Astrocyte (in vitro differentiated cells and primary cell): Measurements from ENCODE around the gene C1orf56.
A peak's percentile ranks its signal among the peaks of the same experiment; 100 is the strongest.

Source experiments
- EZH2 ChIP-seq: IDR thresholded peaks from 2 replicates; pipeline ENCODE4 v1.6.1; 2012; ENCODE audit warnings: mild to moderate bottlenecking, low read length, inconsistent platforms; ENCODE audit not compliant: insufficient read depth
- TF ChIP-seq, protein P1 (sequence below): IDR thresholded peaks from 2 replicates; pipeline ENCODE4 v1.5.1; 2011; ENCODE audit warnings: low read depth, mild to moderate bottlenecking, inconsistent platforms, low read length, moderate library complexity; ENCODE audit not compliant: insufficient read depth

DNA sequence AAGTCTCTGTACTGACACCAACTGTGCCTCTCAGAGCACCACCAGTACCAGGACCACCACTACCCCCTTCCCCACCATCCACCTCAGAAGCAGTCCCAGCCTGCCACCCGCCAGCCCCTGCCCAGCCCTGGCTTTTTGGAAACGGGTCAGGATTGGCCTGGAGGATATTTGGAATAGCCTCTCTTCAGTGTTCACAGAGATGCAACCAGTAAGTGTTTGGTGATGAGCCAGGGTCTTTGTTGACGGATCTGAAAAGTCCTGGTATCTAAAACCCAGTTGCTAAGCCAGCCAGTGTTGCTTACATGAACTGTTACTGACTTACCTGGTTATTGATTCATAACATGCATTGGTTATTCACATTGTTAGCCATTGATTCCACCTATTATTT is 1.1 kb downstream of the C1orf56 start:
- TF ChIP-seq, protein P1, sequence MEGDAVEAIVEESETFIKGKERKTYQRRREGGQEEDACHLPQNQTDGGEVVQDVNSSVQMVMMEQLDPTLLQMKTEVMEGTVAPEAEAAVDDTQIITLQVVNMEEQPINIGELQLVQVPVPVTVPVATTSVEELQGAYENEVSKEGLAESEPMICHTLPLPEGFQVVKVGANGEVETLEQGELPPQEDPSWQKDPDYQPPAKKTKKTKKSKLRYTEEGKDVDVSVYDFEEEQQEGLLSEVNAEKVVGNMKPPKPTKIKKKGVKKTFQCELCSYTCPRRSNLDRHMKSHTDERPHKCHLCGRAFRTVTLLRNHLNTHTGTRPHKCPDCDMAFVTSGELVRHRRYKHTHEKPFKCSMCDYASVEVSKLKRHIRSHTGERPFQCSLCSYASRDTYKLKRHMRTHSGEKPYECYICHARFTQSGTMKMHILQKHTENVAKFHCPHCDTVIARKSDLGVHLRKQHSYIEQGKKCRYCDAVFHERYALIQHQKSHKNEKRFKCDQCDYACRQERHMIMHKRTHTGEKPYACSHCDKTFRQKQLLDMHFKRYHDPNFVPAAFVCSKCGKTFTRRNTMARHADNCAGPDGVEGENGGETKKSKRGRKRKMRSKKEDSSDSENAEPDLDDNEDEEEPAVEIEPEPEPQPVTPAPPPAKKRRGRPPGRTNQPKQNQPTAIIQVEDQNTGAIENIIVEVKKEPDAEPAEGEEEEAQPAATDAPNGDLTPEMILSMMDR = peak; percentile 26
- TF ChIP-seq EZH2 = no peak
